HG02938 (cell line): ENCODE measurements around the gene PASK.

Experiments used
- ATAC-seq: cut with Tn5 transposase; IDR thresholded peaks from one replicate; pipeline ENCODE4 v1.9.1; 2021; ENCODE audit warnings: mild to moderate bottlenecking, moderate library complexity; ENCODE audit not compliant: unreplicated experiment

PASK gene

GRCh38 chr2:241088376-241088775 lies 60.9 kb downstream of the PASK start:
- no peak for ATAC-seq

DNA sequence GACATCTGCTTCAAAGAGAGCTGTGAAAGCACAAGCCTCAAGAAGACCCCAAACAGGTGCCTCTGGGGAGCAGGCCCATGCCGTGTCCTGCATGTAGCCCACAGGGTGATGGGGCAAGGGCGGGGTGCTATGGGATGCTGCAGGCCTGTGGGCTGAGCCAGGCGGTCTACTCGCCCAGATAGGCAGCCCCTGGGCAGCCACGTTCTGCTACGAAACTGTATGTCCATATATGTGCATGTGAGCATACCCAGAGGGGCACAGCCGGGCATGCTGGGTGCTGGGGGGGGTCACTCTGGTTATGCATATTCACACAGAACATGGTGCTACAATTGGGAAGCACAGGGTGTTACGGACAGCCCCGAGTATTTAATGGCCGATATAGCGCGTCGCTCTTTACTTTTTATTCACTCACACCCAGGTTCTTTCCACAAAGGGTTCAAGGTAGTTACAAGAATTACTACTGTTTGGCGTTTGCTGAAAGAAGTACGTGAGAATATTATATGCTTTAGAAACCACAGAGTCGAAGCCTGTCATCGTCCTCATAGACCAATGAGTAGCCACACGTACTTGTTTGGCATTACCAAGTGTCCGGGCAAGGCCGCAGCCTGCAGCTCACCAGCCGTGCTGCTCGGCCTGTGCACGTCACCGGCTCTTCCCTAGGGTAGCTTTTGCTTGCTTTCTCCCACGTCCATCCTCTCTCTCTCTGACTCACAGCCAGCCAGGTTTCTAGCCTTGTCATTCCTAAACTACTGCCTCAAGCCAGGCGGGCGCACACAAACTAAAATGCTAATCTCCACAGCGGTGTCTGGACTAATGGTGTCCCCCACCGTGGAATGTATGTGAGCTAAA lies 61.6 kb downstream of the PASK start:
- no peak for ATAC-seq

DNA sequence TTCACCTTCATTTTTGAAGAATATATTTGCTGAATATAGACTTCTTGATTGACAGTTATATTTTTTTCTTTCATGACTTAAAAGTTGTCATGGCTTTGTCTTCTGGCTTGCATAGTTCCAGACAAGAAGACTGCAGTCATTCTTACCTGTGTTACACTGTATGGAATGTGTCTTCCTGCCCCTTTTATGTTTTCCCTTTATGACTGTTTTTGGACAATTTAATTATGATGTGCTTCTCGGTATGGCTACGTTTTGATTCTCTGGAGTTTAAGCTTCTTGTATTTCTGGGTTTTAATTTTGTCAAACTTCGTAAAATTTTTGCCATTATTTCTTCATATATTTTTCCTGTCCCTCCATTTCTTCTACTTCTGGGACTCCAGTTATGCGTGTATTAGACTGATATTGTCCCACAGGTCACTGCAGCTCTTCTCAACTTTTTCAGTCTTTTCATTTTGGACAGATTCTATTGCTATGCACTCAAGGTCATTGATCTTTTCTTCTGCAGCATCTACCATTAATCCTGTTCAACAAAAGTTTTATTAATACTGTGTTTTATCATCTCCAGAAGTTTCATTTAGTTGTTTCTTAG lies 64.3 kb downstream of the PASK start:
- ATAC-seq = no peak

DNA sequence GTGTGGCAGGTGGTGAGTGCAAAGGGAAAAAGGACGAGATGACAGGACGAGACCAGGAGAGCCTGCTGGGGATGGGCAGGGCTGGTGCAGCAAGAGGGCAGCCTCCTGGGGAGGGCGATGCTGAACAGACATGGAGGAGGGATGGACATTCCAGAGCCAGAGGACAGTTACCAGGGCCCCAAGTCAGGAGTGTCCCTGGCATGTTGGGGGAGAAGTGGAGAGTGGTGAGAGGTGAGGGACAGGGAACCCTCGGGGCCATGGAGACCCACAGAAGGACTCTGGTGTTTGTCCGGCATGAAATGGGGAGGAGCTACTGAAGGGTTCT lies 66.2 kb downstream of the PASK start:
- no peak for ATAC-seq

- ATAC-seq = no peak
These were observed 66.8 kb downstream of the PASK start for GRCh38 chr2:241082341-241083090.

- ATAC-seq = no peak
These were observed 67.5 kb downstream of the PASK start for GRCh38 chr2:241081643-241082340.

- no peak for ATAC-seq
These were observed 68.1 kb downstream of the PASK start for GRCh38 chr2:241081190-241081642.

DNA sequence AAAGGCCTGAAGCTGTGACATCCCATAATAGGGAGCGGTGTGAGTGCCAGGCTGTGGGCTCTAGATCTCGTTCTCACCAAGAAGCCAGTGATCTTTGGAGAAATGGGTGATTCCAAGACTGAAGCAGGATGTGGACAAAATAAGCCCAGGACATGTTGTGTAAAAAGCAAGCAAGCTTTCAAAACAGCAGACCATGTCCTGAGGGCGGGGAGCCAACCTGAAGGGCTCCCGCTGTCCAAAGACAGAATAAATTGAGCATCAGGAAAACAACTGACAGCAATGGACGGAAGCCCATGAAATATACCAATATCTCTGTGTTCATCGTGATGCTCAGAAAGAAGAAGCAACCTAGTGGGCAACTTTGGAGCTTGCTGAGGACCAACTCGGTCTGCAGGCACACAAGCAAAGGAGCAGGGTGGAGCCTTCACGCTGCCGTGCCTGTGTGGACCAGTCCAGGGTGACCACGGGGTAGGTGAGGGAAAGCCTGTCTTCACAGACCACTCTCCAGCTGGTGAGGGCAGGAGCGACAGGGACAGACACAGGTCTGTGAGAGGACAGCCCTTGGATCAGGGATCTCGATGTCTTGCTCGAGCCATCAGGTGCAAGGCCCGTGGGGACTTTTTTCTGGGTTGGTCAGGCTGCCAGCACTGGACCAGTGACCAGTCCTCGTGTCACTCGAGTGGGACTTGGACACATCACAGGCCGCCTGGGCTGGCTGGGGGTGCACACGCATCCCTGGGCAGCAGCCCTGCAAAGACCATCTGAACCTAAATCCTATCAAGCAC lies 68.7 kb downstream of the PASK start:
- no peak for ATAC-seq

GRCh38 chr2:241074901-241075540 lies 74.3 kb downstream of the PASK start:
- no peak for ATAC-seq

DNA sequence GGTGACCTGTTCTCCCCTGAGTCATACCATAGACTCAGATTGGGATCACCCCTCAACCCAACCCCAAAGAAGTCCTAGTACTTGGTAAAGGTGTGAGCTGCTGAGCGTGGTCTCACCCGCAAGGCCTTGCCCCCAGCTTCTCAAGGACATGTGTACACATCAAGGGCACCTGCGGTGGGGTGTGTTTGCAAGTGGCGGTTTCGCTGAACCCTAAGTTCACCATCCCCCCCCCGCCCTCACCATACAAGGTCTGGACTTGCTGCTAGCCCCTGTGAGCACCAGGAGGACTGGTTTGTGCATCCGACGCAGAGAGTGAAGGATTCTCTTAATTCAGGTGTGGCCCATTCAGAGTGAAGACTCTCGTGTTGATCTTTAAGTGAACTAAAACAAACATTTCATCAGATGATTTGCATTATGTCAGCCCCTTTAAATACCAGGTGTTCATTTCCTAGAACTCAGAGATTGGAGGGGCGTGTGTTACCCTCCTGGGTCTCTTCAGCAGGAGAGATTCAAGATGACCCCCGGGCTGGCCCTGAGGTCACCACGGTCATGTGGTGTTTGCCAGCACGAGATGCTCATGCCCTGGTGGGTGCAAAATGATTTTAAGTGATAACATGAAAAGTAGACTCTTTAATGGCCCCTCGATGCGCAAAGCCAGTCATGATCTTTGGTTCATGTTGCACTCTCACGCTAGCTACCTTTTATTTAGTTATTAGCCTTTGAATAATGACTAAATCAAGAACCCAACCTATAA lies 75.0 kb downstream of the PASK start:
- no peak for ATAC-seq

DNA sequence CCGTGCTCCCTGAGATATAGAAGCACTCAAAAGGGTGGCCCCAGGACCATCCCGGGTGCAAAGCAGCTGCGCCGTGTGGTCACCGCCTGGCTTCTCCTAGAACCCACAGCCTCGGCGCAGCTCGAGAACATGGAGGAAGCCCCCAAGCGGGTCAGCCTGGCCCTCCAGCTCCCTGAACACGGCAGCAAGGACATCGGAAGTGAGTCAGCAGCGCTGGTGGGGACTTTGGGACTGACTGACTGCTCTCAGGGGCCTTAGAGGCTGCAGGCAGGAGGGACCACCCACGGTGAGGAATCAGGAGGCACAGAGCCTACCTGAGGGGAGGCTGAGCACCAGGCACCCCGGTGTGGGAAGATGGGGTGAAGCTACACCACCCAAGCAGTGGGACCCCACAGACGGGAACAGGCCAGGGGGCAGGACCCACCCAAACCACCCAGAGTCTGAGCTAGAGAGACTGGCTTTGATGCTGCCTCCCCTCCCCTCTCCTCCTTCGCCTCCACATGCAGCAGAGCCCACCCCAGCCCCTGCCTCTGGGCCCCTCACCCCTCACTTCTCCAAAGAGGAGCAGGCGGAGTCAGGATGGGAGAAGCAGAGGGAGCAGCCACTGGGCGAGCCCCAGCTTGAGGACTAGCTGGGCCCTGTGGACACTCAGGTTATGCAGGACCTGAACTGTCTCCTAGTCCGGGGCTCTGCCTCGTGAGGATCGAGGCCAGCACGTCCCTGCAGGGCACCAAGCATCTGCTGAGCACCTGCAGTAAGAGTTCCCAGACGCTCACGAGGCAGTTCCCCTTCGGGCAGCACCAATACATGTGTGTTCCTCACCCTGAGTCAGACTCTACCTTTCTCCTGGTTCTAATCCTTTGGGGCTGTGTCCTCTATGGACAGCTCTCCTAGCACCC lies 75.9 kb downstream of the PASK start:
- ATAC-seq = no peak

DNA sequence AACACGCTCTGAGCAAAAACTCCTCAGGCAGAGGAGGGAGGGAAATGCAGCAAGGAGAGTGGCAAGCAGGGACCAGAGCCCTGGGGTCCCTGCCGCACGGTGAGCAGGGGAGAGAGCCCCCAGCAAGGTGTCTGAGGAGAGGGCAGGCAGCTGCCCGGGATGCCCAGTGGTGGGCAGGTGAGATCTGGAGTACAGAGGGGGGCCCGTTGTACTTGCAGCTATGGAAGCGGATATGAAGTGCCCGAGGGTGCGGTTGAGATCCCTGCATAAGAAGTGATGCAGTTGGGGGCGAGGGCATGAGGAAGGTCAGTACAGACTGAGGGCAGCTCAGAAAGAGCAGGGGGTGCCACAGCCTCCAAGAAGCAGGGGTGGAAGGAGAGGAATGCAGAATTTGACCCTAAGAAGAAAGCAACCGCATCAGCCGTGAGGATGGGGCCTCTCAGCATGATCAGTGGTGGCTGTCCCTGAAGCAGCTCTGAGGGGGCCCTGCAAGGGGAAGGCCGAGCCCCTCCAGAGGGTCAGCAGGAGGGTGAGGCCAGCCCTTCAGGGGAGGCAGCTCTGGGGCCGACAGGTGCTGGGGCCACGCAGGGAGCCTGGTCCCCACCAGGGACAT lies 76.6 kb downstream of the PASK start:
- ATAC-seq = no peak

GRCh38 chr2:241072151-241072550 lies 77.1 kb downstream of the PASK start:
- ATAC-seq = no peak

- no peak for ATAC-seq
These were observed 77.6 kb downstream of the PASK start for GRCh38 chr2:241071677-241072111.

DNA sequence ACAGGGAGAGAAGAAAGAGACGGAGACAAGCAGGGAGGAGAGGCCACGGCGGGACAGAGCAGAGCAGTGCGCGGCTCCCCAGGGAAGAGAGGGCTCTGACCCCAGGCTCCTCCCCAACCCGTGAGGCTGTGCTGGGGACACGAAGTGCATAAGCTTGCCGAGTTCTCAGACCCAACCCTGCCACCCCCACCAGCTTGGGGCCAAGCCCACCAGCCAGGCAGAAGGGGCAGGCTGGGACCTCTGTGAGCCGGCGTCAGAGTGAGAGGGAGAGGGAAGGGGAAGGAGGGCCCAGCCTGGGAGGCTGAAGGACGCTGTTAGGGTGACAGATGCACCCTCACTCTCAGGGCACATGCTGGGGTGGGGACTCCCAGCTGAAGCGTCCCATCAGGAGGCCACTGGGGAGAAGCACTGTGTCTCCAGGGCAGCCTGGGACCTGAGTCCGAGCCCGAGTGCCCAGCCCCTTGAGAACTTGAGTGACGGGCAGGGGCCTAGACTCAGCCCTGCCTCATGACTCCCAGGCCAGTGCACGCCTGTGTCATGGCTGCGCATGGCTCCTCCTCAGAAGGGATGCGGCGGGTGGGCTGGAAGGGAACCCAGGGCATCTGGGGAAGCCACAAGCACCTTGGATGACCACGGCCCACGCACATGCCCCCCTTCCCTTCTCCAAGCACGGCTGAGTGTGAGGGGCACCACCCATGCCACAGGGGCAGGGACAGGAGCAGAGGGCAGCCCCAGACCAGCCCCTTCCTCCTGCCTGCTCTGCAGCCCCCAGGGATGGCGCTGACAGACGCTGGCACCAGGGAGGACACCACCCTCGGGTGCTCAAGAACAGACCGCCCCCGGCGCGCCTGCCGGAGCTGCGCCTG lies 78.2 kb downstream of the PASK start:
- no peak for ATAC-seq

- ATAC-seq = no peak
These were observed 78.9 kb downstream of the PASK start for GRCh38 chr2:241070361-241070760.

- no peak for ATAC-seq
These were observed 79.4 kb downstream of the PASK start for GRCh38 chr2:241069821-241070281.
